Glutamatergic neuron (in vitro differentiated cells): ENCODE measurements around the gene AKIRIN2. TPM values are rescaled to one million over a fixed set of nuclear protein-coding genes. Genes with fewer than 3 reads are reported as not detected.

Source experiments
- DNase-seq: peaks from one replicate; pipeline ENCODE4 v3.0.0; 2022
- H3K27ac Mint-ChIP-seq: one replicate; pipeline ENCODE4 v1.8.0; 2020; ENCODE audit warnings: mild to moderate bottlenecking, mixed read lengths, inconsistent platforms; ENCODE audit not compliant: unreplicated experiment
- H3K27me3 Mint-ChIP-seq: one replicate; pipeline ENCODE4 v1.8.0; 2020; ENCODE audit warnings: mild to moderate bottlenecking, moderate library complexity, mixed read lengths, inconsistent platforms; ENCODE audit not compliant: unreplicated experiment
- H3K36me3 Mint-ChIP-seq: one replicate; pipeline ENCODE4 v1.8.0; 2020; ENCODE audit warnings: mild to moderate bottlenecking, mixed read lengths, inconsistent platforms; ENCODE audit not compliant: unreplicated experiment
- H3K4me1 Mint-ChIP-seq: one replicate; pipeline ENCODE4 v1.8.0; 2020; ENCODE audit warnings: mild to moderate bottlenecking, low read depth, mixed read lengths, inconsistent platforms; ENCODE audit not compliant: unreplicated experiment
- H3K4me3 Mint-ChIP-seq: one replicate; pipeline ENCODE4 v1.8.0; 2020; ENCODE audit warnings: mild to moderate bottlenecking, mixed read lengths, inconsistent platforms; ENCODE audit not compliant: unreplicated experiment
- H3K9me3 Mint-ChIP-seq: one replicate; pipeline ENCODE4 v1.8.0; 2020; ENCODE audit warnings: mild to moderate bottlenecking, moderate library complexity, mixed read lengths, inconsistent platforms; ENCODE audit not compliant: unreplicated experiment
- CTCF ChIP-seq: fragments of 200-600 bp; sonication (generic); IDR thresholded peaks from one replicate; pipeline ENCODE4 v1.5.0; 2021; ENCODE audit not compliant: partially characterized antibody, unreplicated experiment
- total RNA-seq: library from RNA; stranded (reverse); fragmentation: NEBNext Ultra II Directional; extraction: Animal tissue kit (Norgen Biotek cat#: 25700); gene quantifications from one replicate; pipeline ENCODE4 v1.2.1, GENCODE V29; 2021; ENCODE audit not compliant: unreplicated experiment

AKIRIN2 gene
- total RNA-seq, 1 donor from 2014 or later: 167 TPM

- no peak overlapping the region for H3K4me3 Mint-ChIP-seq
- no peak for TF ChIP-seq CTCF
- H3K27ac Mint-ChIP-seq: no peak overlapping the region
- peaks cover 5% of the 10 kb centered on the region for H3K9me3 Mint-ChIP-seq
- peaks cover 3% of the 10 kb centered on the region for H3K4me1 Mint-ChIP-seq
- peaks cover 2% of the 10 kb centered on the region for H3K27me3 Mint-ChIP-seq
- no peak for DNase-seq
- no peaks in the 10 kb centered on the region for H3K36me3 Mint-ChIP-seq
These were observed 29.4 kb downstream of the AKIRIN2 start for GRCh38 chr6:87672641-87673040.

GRCh38 chr6:87671555-87672029 lies 30.4 kb downstream of the AKIRIN2 start:
- Mint-ChIP-seq H3K4me3 (no peak overlapping the region), H3K36me3 (no peaks in the 10 kb centered on the region), H3K27me3 (peaks cover 2% of the 10 kb centered on the region), H3K9me3 (peaks cover 5% of the 10 kb centered on the region), H3K4me1 (peaks cover 3% of the 10 kb centered on the region), H3K27ac (no peak overlapping the region)
- TF ChIP-seq CTCF: no peak
- DNase-seq: no peak

GRCh38 chr6:87670707-87671106 lies 31.3 kb downstream of the AKIRIN2 start:
- H3K27ac Mint-ChIP-seq: no peak overlapping the region
- peaks cover 2% of the 10 kb centered on the region for H3K27me3 Mint-ChIP-seq
- no peaks in the 10 kb centered on the region for H3K36me3 Mint-ChIP-seq
- peaks cover 5% of the 10 kb centered on the region for H3K9me3 Mint-ChIP-seq
- H3K4me1 Mint-ChIP-seq: peaks cover 3% of the 10 kb centered on the region
- DNase-seq: no peak
- H3K4me3 Mint-ChIP-seq: no peak overlapping the region
- no peak for TF ChIP-seq CTCF

GRCh38 chr6:87669051-87669450 lies 33.0 kb downstream of the AKIRIN2 start:
- no peak for DNase-seq
- H3K4me1 Mint-ChIP-seq: no peaks in the 10 kb centered on the region
- no peak overlapping the region for H3K27ac Mint-ChIP-seq

GRCh38 chr6:87668013-87668412 lies 34.0 kb downstream of the AKIRIN2 start:
- no peak for TF ChIP-seq CTCF
- H3K4me1 Mint-ChIP-seq: peaks cover 6% of the 10 kb centered on the region
- H3K4me3 Mint-ChIP-seq: no peak overlapping the region
- H3K36me3 Mint-ChIP-seq: no peaks in the 10 kb centered on the region
- H3K27me3 Mint-ChIP-seq: peaks cover 2% of the 10 kb centered on the region
- peaks cover 5% of the 10 kb centered on the region for H3K9me3 Mint-ChIP-seq
- no peak for DNase-seq
- no peak overlapping the region for H3K27ac Mint-ChIP-seq

More at GRCh38 chr6:87669051-87669450, 33.0 kb downstream of the AKIRIN2 start:
- peaks cover 5% of the 10 kb centered on the region for H3K9me3 Mint-ChIP-seq
- peaks cover 2% of the 10 kb centered on the region for H3K27me3 Mint-ChIP-seq
- no peaks in the 10 kb centered on the region for H3K36me3 Mint-ChIP-seq
- no peak for TF ChIP-seq CTCF
- H3K4me3 Mint-ChIP-seq: no peak overlapping the region
